ENCODE measurements around the gene ARL4A. TPM values are rescaled to one million over a fixed set of nuclear protein-coding genes. Genes with fewer than 3 reads are reported as not detected.

ARL4A gene
- total RNA-seq, 2 experiments from 2014 or later, result 10.8 to 11.3 TPM

DNA sequence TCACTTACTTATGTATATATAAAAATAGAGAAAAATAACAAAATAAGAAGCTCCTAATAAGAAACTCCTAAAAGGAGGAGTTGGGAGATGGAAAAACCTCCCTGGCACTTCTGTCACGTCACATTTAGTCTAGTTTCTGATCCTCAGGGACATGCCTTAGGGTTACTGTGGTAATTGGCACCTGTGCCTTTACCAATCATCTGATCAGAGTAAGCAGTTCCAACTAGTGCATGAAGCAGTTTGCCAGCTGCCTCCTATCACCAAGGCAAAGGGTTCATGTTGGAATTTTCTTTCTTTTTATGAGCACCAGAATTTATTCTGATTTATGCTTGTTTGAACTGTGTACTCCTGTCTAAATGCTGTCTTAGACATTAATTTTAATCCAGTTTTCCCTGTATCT lies 49.9 kb downstream of the ARL4A start:
- Mint-ChIP-seq H3K27me3 (no peaks in the 10 kb centered on the region), H3K36me3 (ENCODE audit: low read depth) (no peaks in the 10 kb centered on the region), H3K27ac (no peak overlapping the region), H3K4me1 (ENCODE audit: low read depth) (peaks cover 1% of the 10 kb centered on the region), H3K9me3 (no peaks in the 10 kb centered on the region), H3K4me3 (no peak overlapping the region)
- no peak for TF ChIP-seq CTCF (IDR thresholded peaks at IDR 0.05)
- no peak for ATAC-seq
- DNase-seq, result no peak
- CTCF ChIA-PET, result no interaction called here
- POLR2A ChIA-PET, result no interaction called here
- intact Hi-C loops (cut with micrococcal nuclease), result no loop called here

DNA sequence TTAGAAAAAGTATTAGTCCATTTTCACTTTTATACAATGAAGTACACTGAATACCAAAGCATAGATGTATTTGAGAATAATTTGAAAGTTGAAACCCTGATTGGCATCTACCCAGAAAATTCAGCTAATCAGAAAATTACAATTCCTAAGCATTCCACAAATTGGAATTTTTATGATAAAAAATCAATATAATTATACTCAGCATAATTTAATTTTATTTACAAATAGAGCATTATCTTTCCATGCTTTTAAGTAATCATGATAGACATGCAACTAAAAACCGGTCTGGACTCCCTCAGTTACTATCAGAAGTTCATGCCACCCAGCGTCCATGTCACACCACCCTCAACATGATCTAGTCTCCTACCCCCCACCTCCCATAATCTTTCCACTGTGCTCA lies 50.4 kb downstream of the ARL4A start:
- no peak for DNase-seq
- no peaks in the 10 kb centered on the region for H3K4me1 Mint-ChIP-seq (ENCODE audit: low read depth)
- POLR2A ChIA-PET, result no interaction called here
- CTCF ChIA-PET, result no interaction called here
- no peak for ATAC-seq
- no peaks in the 10 kb centered on the region for H3K36me3 Mint-ChIP-seq (ENCODE audit: low read depth)
- H3K4me3 Mint-ChIP-seq, result no peak overlapping the region
- TF ChIP-seq CTCF (IDR thresholded peaks at IDR 0.05), result no peak
- H3K27ac Mint-ChIP-seq, result no peak overlapping the region
- no peaks in the 10 kb centered on the region for H3K27me3 Mint-ChIP-seq
- H3K9me3 Mint-ChIP-seq, result no peaks in the 10 kb centered on the region
- intact Hi-C loops (cut with micrococcal nuclease), result no loop called here

DNA sequence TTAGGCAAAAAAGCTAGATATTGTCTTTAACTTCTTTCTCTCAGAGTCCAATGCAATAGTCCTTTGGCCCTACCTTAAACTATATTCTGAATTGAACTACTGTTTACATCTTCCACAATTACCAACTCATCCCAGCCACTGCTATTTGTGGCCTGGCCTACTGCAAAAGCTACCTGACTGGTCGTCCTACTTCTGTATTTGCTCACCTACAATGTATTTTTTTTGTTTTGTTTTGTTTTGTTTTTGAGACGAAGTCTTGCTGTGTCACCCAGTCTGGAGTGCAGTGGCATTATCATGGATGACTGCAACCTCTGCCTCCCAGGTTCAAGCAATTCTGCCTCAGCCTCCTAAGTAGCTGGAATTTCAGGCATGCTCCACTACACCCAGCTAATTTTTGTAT lies 51.2 kb downstream of the ARL4A start:
- H3K36me3 Mint-ChIP-seq (ENCODE audit: low read depth), result no peaks in the 10 kb centered on the region
- no peak overlapping the region for H3K4me3 Mint-ChIP-seq
- H3K27ac Mint-ChIP-seq, result no peak overlapping the region
- POLR2A ChIA-PET, result no interaction called here
- CTCF ChIA-PET, result no interaction called here
- H3K4me1 Mint-ChIP-seq (ENCODE audit: low read depth), result no peaks in the 10 kb centered on the region
- no peaks in the 10 kb centered on the region for H3K27me3 Mint-ChIP-seq
- no peak for DNase-seq
- no peak for ATAC-seq
- intact Hi-C loops (cut with micrococcal nuclease), result no loop called here
- H3K9me3 Mint-ChIP-seq, result no peaks in the 10 kb centered on the region
- no peak for TF ChIP-seq CTCF (IDR thresholded peaks at IDR 0.05)

Other genes starting within 250 kb of the ARL4A start
- not detected for gene SCIN, start 116.9 kb upstream of the ARL4A start, total RNA-seq